SK-N-SH (cell line): ENCODE measurements around the gene PAX9. TPM values are rescaled to one million over a fixed set of nuclear protein-coding genes. Genes with fewer than 3 reads are reported as not detected.

Experiments
- CTCF ChIA-PET: fragments of 300-600, 350-600 bp; formaldehyde crosslinking; extraction: SDS; loops from one replicate; lab custom pipeline; 2021; lab: Yijun Ruan, JAX
- POLR2A ChIA-PET: fragments of 350-600 bp; sonication (Branson Sonifier 250); formaldehyde crosslinking; extraction: SDS; loops from one replicate; lab custom pipeline; 2020; ENCODE audit warnings: antibody characterized with exemption, inconsistent platforms; lab: Yijun Ruan, JAX
- DNase-seq: peaks from one replicate; pipeline ENCODE4 v3.0.0; 2012
- H2AFZ ChIP-seq: fragments of 200-600 bp; sonication (generic); 2 replicates; pipeline ENCODE4 v1.8.1; 2016; ENCODE audit warnings: antibody characterized with exemption, mild to moderate bottlenecking, low read depth
- H3F3A ChIP-seq: fragments of 200-600 bp; sonication (generic); replicated peaks from 2 replicates; pipeline ENCODE3; 2016; ENCODE audit warnings: antibody characterized with exemption, mild to moderate bottlenecking; ENCODE audit not compliant: insufficient read depth
- H3K27ac ChIP-seq, 2 experiments: fragments of 200-500 bp in 1 of 2; fragments of 200-600 bp in 1 of 2; sonication (Bioruptor generic) in 1 of 2; sonication (generic), shearing (Covaris generic) in 1 of 2; 2 replicates each; pipeline versions ENCODE4 v1.5.1 to v1.6.1; 2014 to 2016; ENCODE audit warnings: low read depth in 2 of 2, inconsistent platforms in 1 of 2, low read length in 1 of 2, mild to moderate bottlenecking in 1 of 2, mixed read lengths in 1 of 2
- H3K27me3 ChIP-seq: fragments of 200-600 bp; sonication (generic), shearing (Covaris generic); 2 replicates; pipeline ENCODE4 v1.6.1; 2016; ENCODE audit warnings: mixed run types; ENCODE audit not compliant: insufficient read depth
- H3K36me3 ChIP-seq, 2 experiments: fragments of 200-500 bp in 1 of 2; fragments of 200-600 bp in 1 of 2; sonication (Bioruptor generic) in 1 of 2; sonication (generic) in 1 of 2; replicated peaks in 1 of 2; 2 replicates each; pipeline versions ENCODE3 to v1.5.1; 2014 to 2016; ENCODE audit warnings: low read length in 1 of 2, mild to moderate bottlenecking in 1 of 2; ENCODE audit not compliant: insufficient read depth in 2 of 2, control insufficient read depth in 1 of 2
- H3K4me1 ChIP-seq, 2 experiments: fragments of 200-500 bp in 1 of 2; fragments of 200-600 bp in 1 of 2; sonication (Bioruptor generic) in 1 of 2; sonication (generic), shearing (Covaris generic) in 1 of 2; 2 replicates each; pipeline versions ENCODE4 v1.5.1 to v1.6.1; 2014 to 2016; ENCODE audit warnings: low read depth in 1 of 2, low read length in 1 of 2, mixed run types in 1 of 2; ENCODE audit not compliant: insufficient read depth in 2 of 2, control insufficient read depth in 1 of 2
- H3K4me2 ChIP-seq: fragments of 200-600 bp; sonication (generic), shearing (Covaris generic); 2 replicates; pipeline ENCODE4 v1.6.1; 2017; ENCODE audit warnings: mixed run types
- H3K4me3 ChIP-seq, 2 experiments: fragments of 200-500 bp in 1 of 2; fragments of 200-600 bp in 1 of 2; sonication (Bioruptor generic) in 1 of 2; sonication (generic), shearing (Covaris generic) in 1 of 2; 2 replicates each; pipeline versions ENCODE4 v1.5.1 to v1.8.1; 2014 to 2016; ENCODE audit warnings: low read depth in 2 of 2, inconsistent platforms in 1 of 2, low read length in 1 of 2, mild to moderate bottlenecking in 1 of 2, mixed read lengths in 1 of 2, moderate library complexity in 1 of 2
- H3K79me2 ChIP-seq: fragments of 200-600 bp; sonication (generic); 2 replicates; pipeline ENCODE4 v1.8.1; 2017; ENCODE audit warnings: mild to moderate bottlenecking; ENCODE audit not compliant: insufficient read depth
- H3K9ac ChIP-seq: fragments of 200-600 bp; sonication (generic); 2 replicates; pipeline ENCODE4 v1.6.1; 2017; ENCODE audit warnings: mixed run types
- H3K9me2 ChIP-seq: fragments of 200-600 bp; sonication (generic); 2 replicates; pipeline ENCODE4 v1.6.1; 2017; ENCODE audit warnings: mixed run types
- H3K9me3 ChIP-seq: fragments of 200-600 bp; sonication (generic); 2 replicates; pipeline ENCODE4 v1.6.1; 2017; ENCODE audit warnings: mixed run types, mild to moderate bottlenecking, moderate library complexity
- H4K20me1 ChIP-seq: fragments of 200-600 bp; sonication (generic); 2 replicates; pipeline ENCODE4 v1.6.1; 2017; ENCODE audit warnings: mild to moderate bottlenecking, mixed run types; ENCODE audit not compliant: insufficient read depth
- CHD2 ChIP-seq: fragments of 150-350 bp; IDR thresholded peaks from 2 replicates; pipeline ENCODE4 v1.6.1; 2018; ENCODE audit warnings: low read length; ENCODE audit not compliant: partially characterized antibody
- ELF1 ChIP-seq: IDR thresholded peaks from 2 replicates; pipeline ENCODE4 v1.4.0; 2012
- FOSL2 ChIP-seq: IDR thresholded peaks from 2 replicates; pipeline ENCODE4 v1.4.0; 2012; ENCODE audit warnings: low read depth, mild to moderate bottlenecking, moderate library complexity, borderline replicate concordance
- FOXM1 ChIP-seq: IDR thresholded peaks from 2 replicates; pipeline ENCODE4 v1.4.0; 2012; ENCODE audit warnings: low read depth, mild to moderate bottlenecking
- GABPA ChIP-seq: IDR thresholded peaks from 2 replicates; pipeline ENCODE4 v1.4.0; 2012; ENCODE audit warnings: low read depth, mild to moderate bottlenecking
- GATA2 ChIP-seq: sonication (generic); formaldehyde crosslinking; IDR thresholded peaks from 2 replicates; pipeline ENCODE4 v1.5.0; 2020; ENCODE audit warnings: mild to moderate bottlenecking, missing genetic modification reagents
- MAX ChIP-seq: IDR thresholded peaks from 2 replicates; pipeline ENCODE4 v1.4.0; 2012; ENCODE audit warnings: low read depth
- MXI1 ChIP-seq: IDR thresholded peaks from 2 replicates; pipeline ENCODE4 v1.6.1; 2012; ENCODE audit warnings: mild to moderate bottlenecking, low read depth, low read length, improper control_type of control experiment
- POLR2AphosphoS5 ChIP-seq: IDR thresholded peaks from 2 replicates; pipeline ENCODE4 v1.6.1; 2012; ENCODE audit warnings: low read depth, low read length
- RAD21 ChIP-seq: IDR thresholded peaks from 2 replicates; pipeline ENCODE4 v1.6.1; 2012; ENCODE audit warnings: mild to moderate bottlenecking, low read length
- REST ChIP-seq: IDR thresholded peaks from 2 replicates; pipeline ENCODE4 v1.6.1; 2012; ENCODE audit warnings: mild to moderate bottlenecking, low read depth, low read length, moderate library complexity
- RFX5 ChIP-seq: IDR thresholded peaks from 2 replicates; pipeline ENCODE4 v1.6.1; 2012; ENCODE audit warnings: mild to moderate bottlenecking, improper control_type of control experiment, low read length
- RXRA ChIP-seq: IDR thresholded peaks from 2 replicates; pipeline ENCODE4 v1.4.0; 2012; ENCODE audit warnings: low read depth, mild to moderate bottlenecking, borderline replicate concordance
- SIN3A ChIP-seq: IDR thresholded peaks from 2 replicates; pipeline ENCODE4 v1.6.1; 2012; ENCODE audit warnings: low read depth, mild to moderate bottlenecking, low read length, moderate library complexity, borderline replicate concordance
- SMC3 ChIP-seq: IDR thresholded peaks from 2 replicates; pipeline ENCODE4 v1.6.1; 2012; ENCODE audit warnings: low read depth, low read length, improper control_type of control experiment
- TEAD4 ChIP-seq: IDR thresholded peaks from 2 replicates; pipeline ENCODE4 v1.4.0; 2012; ENCODE audit warnings: mild to moderate bottlenecking, borderline replicate concordance; ENCODE audit not compliant: insufficient read depth
- USF2 ChIP-seq: fragments of 150-350 bp; IDR thresholded peaks from 2 replicates; pipeline ENCODE4 v1.6.1; 2017; ENCODE audit warnings: antibody characterized with exemption, low read length, low read depth, borderline replicate concordance
- ZBTB33 ChIP-seq: IDR thresholded peaks from 2 replicates; pipeline ENCODE4 v1.4.0; 2012; ENCODE audit warnings: low read depth, borderline replicate concordance
- WGBS: methylation state at CpG from one replicate; pipeline ENCODE4 v1.1.6; 2017; ENCODE audit warnings: low lambda C conversion rate; 5-methylcytosine and 5-hydroxymethylcytosine counted together
- polyA plus RNA-seq, 3 experiments: library from polyadenylated mRNA; depleted of rRNA; stranded (reverse); fragments of >200 nt; gene quantifications; 2 replicates each; pipeline ENCODE4 v1.2.3, GENCODE V29; 2012

The PAX9 gene
- polyA plus RNA-seq, 1 of the 3 experiments (the other 2 are of a cell fraction), result not detected

- Histone ChIP-seq H3K4me1 (no peaks in the 10 kb centered on the region), H3K4me2 (no peak overlapping the region), H3K9me3 (no peaks in the 10 kb centered on the region), H3K4me3 (no peak overlapping the region), H3K27me3 (no peaks in the 10 kb centered on the region), H3K9ac (no peak overlapping the region), H3F3A (no peaks in the 10 kb centered on the region), H2AFZ (no peak overlapping the region), H3K27ac (no peak overlapping the region), H3K36me3 (no peaks in the 10 kb centered on the region), H3K9me2 (peaks cover 5% of the 10 kb centered on the region; the same call in 1 of the 2 replicates), H3K79me2 (no peaks in the 10 kb centered on the region), H4K20me1 (no peaks in the 10 kb centered on the region)
- TF ChIP-seq CHD2 (no peak), ZBTB33 (no peak), SIN3A (no peak), FOXM1 (no peak), RXRA (no peak), GABPA (no peak), SMC3 (no peak), REST (no peak), TEAD4 (no peak), RAD21 (no peak), USF2 (no peak), RFX5 (no peak), MAX (no peak), FOSL2 (no peak), ELF1 (no peak), POLR2AphosphoS5 (no peak), MXI1 (no peak), GATA2 (CRISPR knock-in tag) (no peak)
- WGBS, result 0% methylated on average over 2 of the region's 2 CpGs
- DNase-seq, result no peak
- POLR2A ChIA-PET, result no interaction called here
- CTCF ChIA-PET, result interaction anchor here (1.0 kb wide), 1 partner anchor 13 kb away, joined by 5 read pairs; no protein-coding TSS in a partner anchor
Measured at GRCh38 chr14:36618641-36619040, 43.0 kb upstream of the PAX9 start.
